ENCODE measurements around the gene INF2. TPM values are rescaled to one million over a fixed set of nuclear protein-coding genes. Genes with fewer than 3 reads are reported as not detected.

Gene INF2
- total RNA-seq, 8 experiments from 2014 or later = 2.4 to 31.1 (median 7.5) TPM

GRCh38 chr14:104697892-104698583 is 8.6 kb downstream of the INF2 start:
- 14 to 100% (median 56%) methylated on average over 1 to 9 of the region's 19 CpGs; no CpG with 5 or more reads in 6 of the 10 experiments for WGBS, 10 experiments
- Histone ChIP-seq H3K27ac (no peak overlapping the region), H3K4me1 (replicated peaks in 1 of 2) (peaks cover 13 to 20% of the 10 kb centered on the region in 2 donors)

GRCh38 chr14:104698688-104699425 is 9.4 kb downstream of the INF2 start:
- in situ Hi-C loops (cut with MboI; ENCODE audit: low pct_unique_long_range_greater_than_20kb in 2 of 9, low sequenced_read_pairs in 9 of 9, unreplicated experiment in 9 of 9) = no loop called here
- 89 to 100% (median 96%) methylated on average over 2 to 11 of the region's 24 CpGs; no CpG with 5 or more reads in 6 of the 10 experiments for WGBS, 10 experiments
- peaks cover 13 to 20% of the 10 kb centered on the region in 2 donors for H3K4me1 ChIP-seq (replicated peaks in 1 of 2)
- H3K4me3 ChIP-seq = no peak overlapping the region
- H3K27ac ChIP-seq = no peak overlapping the region
- ATAC-seq (replicated peaks in 6 of 8) = no peak

More at GRCh38 chr14:104697892-104698583, 8.6 kb downstream of the INF2 start:
- in situ Hi-C loops (cut with MboI; ENCODE audit: low pct_unique_long_range_greater_than_20kb in 2 of 9, low sequenced_read_pairs in 9 of 9, unreplicated experiment in 9 of 9) = no loop called here
- peak in 7 of 8 experiments; percentile 6 to 80 (median 28) for ATAC-seq (replicated peaks in 6 of 8)
- no peak overlapping the region for H3K4me3 ChIP-seq

- in situ Hi-C loops (cut with MboI; ENCODE audit: low pct_unique_long_range_greater_than_20kb in 2 of 9, low sequenced_read_pairs in 9 of 9, unreplicated experiment in 9 of 9) = no loop called here
- no peak overlapping the region for H3K4me3 ChIP-seq
- ATAC-seq (replicated peaks in 6 of 8) = no peak
- 100% methylated on average over 1 of the region's 12 CpGs; no CpG with 5 or more reads in 9 of the 10 experiments for WGBS, 10 experiments
- no peak overlapping the region for H3K27ac ChIP-seq
- H3K4me1 ChIP-seq (replicated peaks in 1 of 2) = peaks cover 12 to 16% of the 10 kb centered on the region in 2 donors
Measured at GRCh38 chr14:104699426-104699748, 10.0 kb downstream of the INF2 start.

GRCh38 chr14:104700225-104700651 is 10.8 kb downstream of the INF2 start:
- H3K4me3 ChIP-seq = no peak overlapping the region
- ATAC-seq (replicated peaks in 6 of 8) = no peak
- in situ Hi-C loops (cut with MboI; ENCODE audit: low pct_unique_long_range_greater_than_20kb in 2 of 9, low sequenced_read_pairs in 9 of 9, unreplicated experiment in 9 of 9) = no loop called here
- H3K4me1 ChIP-seq (replicated peaks in 1 of 2) = peaks cover 5 to 8% of the 10 kb centered on the region in 2 donors
- no peak overlapping the region for H3K27ac ChIP-seq
- WGBS, 10 experiments = no CpG with 5 or more reads among the region's 14 CpGs

GRCh38 chr14:104700747-104701217 is 11.4 kb downstream of the INF2 start:
- WGBS, 10 experiments = 90 to 93% methylated on average over 2 to 3 of the region's 22 CpGs; no CpG with 5 or more reads in 8 of the 10 experiments
- Histone ChIP-seq H3K4me1 (replicated peaks in 1 of 2) (peaks cover 3 to 5% of the 10 kb centered on the region in 2 donors), H3K4me3 (no peak overlapping the region), H3K27ac (no peak overlapping the region)
- in situ Hi-C loops (cut with MboI; ENCODE audit: low pct_unique_long_range_greater_than_20kb in 2 of 9, low sequenced_read_pairs in 9 of 9, unreplicated experiment in 9 of 9) = no loop called here
- ATAC-seq (replicated peaks in 6 of 8) = no peak

GRCh38 chr14:104701383-104702076 is 12.1 kb downstream of the INF2 start:
- Histone ChIP-seq H3K4me1 (replicated peaks in 1 of 2) (peaks cover 3 to 5% of the 10 kb centered on the region in 2 donors), H3K4me3 (no peak overlapping the region), H3K27ac (no peak overlapping the region)
- no peak for ATAC-seq (replicated peaks in 6 of 8)
- in situ Hi-C loops (cut with MboI; ENCODE audit: low pct_unique_long_range_greater_than_20kb in 2 of 9, low sequenced_read_pairs in 9 of 9, unreplicated experiment in 9 of 9) = no loop called here
- 100% methylated on average over 3 of the region's 46 CpGs; no CpG with 5 or more reads in 9 of the 10 experiments for WGBS, 10 experiments

GRCh38 chr14:104702106-104702505 is 12.7 kb downstream of the INF2 start:
- no peak overlapping the region for H3K4me3 ChIP-seq
- no peak for ATAC-seq (replicated peaks in 6 of 8)

GRCh38 chr14:104702673-104703072 is 13.3 kb downstream of the INF2 start:
- no peak for ATAC-seq (replicated peaks in 6 of 8)
- H3K4me1 ChIP-seq (replicated peaks in 1 of 2) = peaks cover 5 to 6% of the 10 kb centered on the region in 2 donors
- no peak overlapping the region for H3K27ac ChIP-seq
- no CpG with 5 or more reads among the region's 4 CpGs for WGBS, 10 experiments
- in situ Hi-C loops (cut with MboI; ENCODE audit: low pct_unique_long_range_greater_than_20kb in 2 of 9, low sequenced_read_pairs in 9 of 9, unreplicated experiment in 9 of 9) = no loop called here
- H3K4me3 ChIP-seq = no peak overlapping the region

More at GRCh38 chr14:104702106-104702505, 12.7 kb downstream of the INF2 start:
- Histone ChIP-seq H3K27ac (no peak overlapping the region), H3K4me1 (replicated peaks in 1 of 2) (peaks cover 4 to 5% of the 10 kb centered on the region in 2 donors)
- in situ Hi-C loops (cut with MboI; ENCODE audit: low pct_unique_long_range_greater_than_20kb in 2 of 9, low sequenced_read_pairs in 9 of 9, unreplicated experiment in 9 of 9) = no loop called here
- no CpG with 5 or more reads among the region's 12 CpGs for WGBS, 10 experiments

- WGBS, 10 experiments = 96 to 100% (median 100%) methylated on average over 3 to 5 of the region's 28 CpGs; no CpG with 5 or more reads in 7 of the 10 experiments
- in situ Hi-C loops (cut with MboI; ENCODE audit: low pct_unique_long_range_greater_than_20kb in 2 of 9, low sequenced_read_pairs in 9 of 9, unreplicated experiment in 9 of 9) = no loop called here
- H3K4me3 ChIP-seq = no peak overlapping the region
- no peak for ATAC-seq (replicated peaks in 6 of 8)
- H3K27ac ChIP-seq = no peak overlapping the region
- H3K4me1 ChIP-seq (replicated peaks in 1 of 2) = peaks cover 2 to 4% of the 10 kb centered on the region in 2 donors
Measured at GRCh38 chr14:104703269-104703668, 13.9 kb downstream of the INF2 start.

GRCh38 chr14:104704252-104704651 is 14.8 kb downstream of the INF2 start:
- H3K4me1 ChIP-seq (replicated peaks in 1 of 2) = peaks cover 0 to 7% of the 10 kb centered on the region in 2 donors
- ATAC-seq (replicated peaks in 6 of 8) = no peak
- H3K27ac ChIP-seq = no peak overlapping the region
- no peak overlapping the region for H3K4me3 ChIP-seq
- 86 to 100% (median 98%) methylated on average over 2 to 21 of the region's 22 CpGs; no CpG with 5 or more reads in 5 of the 10 experiments for WGBS, 10 experiments
- in situ Hi-C loops (cut with MboI; ENCODE audit: low pct_unique_long_range_greater_than_20kb in 2 of 9, low sequenced_read_pairs in 9 of 9, unreplicated experiment in 9 of 9) = no loop called here

- in situ Hi-C loops (cut with MboI; ENCODE audit: low pct_unique_long_range_greater_than_20kb in 2 of 9, low sequenced_read_pairs in 9 of 9, unreplicated experiment in 9 of 9) = no loop called here
- no peak for ATAC-seq (replicated peaks in 6 of 8)
- WGBS, 10 experiments = 86 to 100% methylated on average over 1 of the region's 21 CpGs; no CpG with 5 or more reads in 8 of the 10 experiments
Measured at GRCh38 chr14:104705340-104706047, 16.1 kb downstream of the INF2 start.

GRCh38 chr14:104706733-104707607 is 17.6 kb downstream of the INF2 start:
- Histone ChIP-seq H3K4me1 (replicated peaks in 1 of 2) (peaks cover 0 to 7% of the 10 kb centered on the region in 2 donors), H3K27ac (no peak overlapping the region), H3K4me3 (no peak overlapping the region)
- in situ Hi-C loops (cut with MboI; ENCODE audit: low pct_unique_long_range_greater_than_20kb in 2 of 9, low sequenced_read_pairs in 9 of 9, unreplicated experiment in 9 of 9) = no loop called here
- ATAC-seq (replicated peaks in 6 of 8) = peak in 3 of 8 experiments; percentile 39 to 63 (median 53)
- WGBS, 10 experiments = 60% methylated on average over 1 of the region's 28 CpGs; no CpG with 5 or more reads in 9 of the 10 experiments

More at GRCh38 chr14:104705340-104706047, 16.1 kb downstream of the INF2 start:
- Histone ChIP-seq H3K4me3 (no peak overlapping the region), H3K27ac (no peak overlapping the region), H3K4me1 (replicated peaks in 1 of 2) (peaks cover 0 to 7% of the 10 kb centered on the region in 2 donors)
